ENCODE results near the gene MYF5.

MYF5 gene

DNA sequence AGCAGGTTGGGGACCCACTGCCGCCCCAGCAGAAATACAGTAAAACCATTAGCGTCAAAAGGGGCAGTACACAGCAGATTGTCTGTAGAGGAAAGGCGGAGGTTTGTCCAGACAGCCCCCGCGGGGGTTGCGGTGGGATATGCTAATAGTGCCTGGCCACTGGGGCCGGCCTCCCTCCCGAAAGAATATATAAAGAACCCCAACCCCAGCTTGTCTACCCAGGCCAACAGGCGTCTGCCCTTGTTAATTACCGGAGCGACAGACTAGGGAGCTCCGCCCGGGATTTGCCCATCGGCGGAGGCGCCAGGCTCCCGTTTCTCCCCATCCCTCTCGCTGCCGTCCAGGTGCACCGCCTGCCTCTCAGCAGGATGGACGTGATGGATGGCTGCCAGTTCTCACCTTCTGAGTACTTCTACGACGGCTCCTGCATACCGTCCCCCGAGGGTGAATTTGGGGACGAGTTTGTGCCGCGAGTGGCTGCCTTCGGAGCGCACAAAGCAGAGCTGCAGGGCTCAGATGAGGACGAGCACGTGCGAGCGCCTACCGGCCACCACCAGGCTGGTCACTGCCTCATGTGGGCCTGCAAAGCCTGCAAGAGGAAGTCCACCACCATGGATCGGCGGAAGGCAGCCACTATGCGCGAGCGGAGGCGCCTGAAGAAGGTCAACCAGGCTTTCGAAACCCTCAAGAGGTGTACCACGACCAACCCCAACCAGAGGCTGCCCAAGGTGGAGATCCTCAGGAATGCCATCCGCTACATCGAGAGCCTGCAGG, at the start of gene MYF5:
Gene MYF5, plus strand, starts transcription at position 217 of the 774 bp plus-strand sequence. Its CDS starts 152 bp downstream, at position 369.
- H3K4me1 ChIP-seq (ENCODE audit: control insufficient read depth, insufficient read depth, low read length), result no peaks in the 10 kb centered on the region
- POLR2A ChIA-PET, result no interaction called here
- no peak within 1 kb of the TSS for H3K27ac ChIP-seq (ENCODE audit: extremely low read depth, low read depth, low read length)
- no peaks in the 10 kb centered on the region for H3K36me3 ChIP-seq (ENCODE audit: control insufficient read depth in 2 of 2, insufficient read depth in 1 of 2, low read length in 2 of 2)
- TF ChIP-seq, protein P1, sequence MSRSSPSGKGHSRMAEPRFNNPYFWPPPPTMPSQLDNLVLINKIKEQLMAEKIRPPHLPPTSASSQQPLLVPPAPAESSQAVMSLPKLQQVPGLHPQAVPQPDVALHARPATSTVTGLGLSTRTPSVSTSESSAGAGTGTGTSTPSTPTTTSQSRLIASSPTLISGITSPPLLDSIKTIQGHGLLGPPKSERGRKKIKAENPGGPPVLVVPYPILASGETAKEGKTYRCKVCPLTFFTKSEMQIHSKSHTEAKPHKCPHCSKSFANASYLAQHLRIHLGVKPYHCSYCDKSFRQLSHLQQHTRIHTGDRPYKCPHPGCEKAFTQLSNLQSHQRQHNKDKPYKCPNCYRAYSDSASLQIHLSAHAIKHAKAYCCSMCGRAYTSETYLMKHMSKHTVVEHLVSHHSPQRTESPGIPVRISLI (tag by site-specific recombination; IDR thresholded peaks at IDR 0.05), result no peak
- TF ChIP-seq ZNF529 (tag by site-specific recombination; IDR thresholded peaks at IDR 0.05; ENCODE audit: insufficient replicate concordance) (no peak), ZSCAN30 (tag by site-specific recombination; IDR thresholded peaks at IDR 0.05) (no peak), ZNF624 (tag by site-specific recombination; IDR thresholded peaks at IDR 0.05) (no peak), ZNF585B (tag by site-specific recombination; IDR thresholded peaks at IDR 0.05) (no peak), SP2 (tag by site-specific recombination; IDR thresholded peaks at IDR 0.05) (no peak), ZNF394 (tag by site-specific recombination; IDR thresholded peaks at IDR 0.05; ENCODE audit: borderline replicate concordance) (no peak), ZSCAN23 (tag by site-specific recombination; IDR thresholded peaks at IDR 0.05) (no peak), KLF16 (tag by site-specific recombination; IDR thresholded peaks at IDR 0.05) (no peak), ZNF211 (tag by site-specific recombination; IDR thresholded peaks at IDR 0.05; ENCODE audit: low read depth) (no peak), ZNF138 (tag by site-specific recombination; IDR thresholded peaks at IDR 0.05; ENCODE audit: borderline replicate concordance) (no peak)
- TF ChIP-seq, protein P2, sequence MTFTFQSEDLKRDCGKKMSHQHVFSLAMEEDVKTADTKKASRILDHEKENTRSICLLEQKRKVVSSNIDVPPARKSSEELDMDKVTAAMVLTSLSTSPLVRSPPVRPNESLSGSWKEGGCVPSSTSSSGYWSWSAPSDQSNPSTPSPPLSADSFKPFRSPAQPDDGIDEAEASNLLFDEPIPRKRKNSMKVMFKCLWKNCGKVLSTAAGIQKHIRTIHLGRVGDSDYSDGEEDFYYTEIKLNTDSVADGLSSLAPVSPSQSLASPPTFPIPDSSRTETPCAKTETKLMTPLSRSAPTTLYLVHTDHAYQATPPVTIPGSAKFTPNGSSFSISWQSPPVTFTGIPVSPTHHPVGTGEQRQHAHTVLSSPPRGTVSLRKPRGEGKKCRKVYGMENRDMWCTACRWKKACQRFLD (tag by site-specific recombination; IDR thresholded peaks at IDR 0.05), result no peak
- TF ChIP-seq, protein P3, sequence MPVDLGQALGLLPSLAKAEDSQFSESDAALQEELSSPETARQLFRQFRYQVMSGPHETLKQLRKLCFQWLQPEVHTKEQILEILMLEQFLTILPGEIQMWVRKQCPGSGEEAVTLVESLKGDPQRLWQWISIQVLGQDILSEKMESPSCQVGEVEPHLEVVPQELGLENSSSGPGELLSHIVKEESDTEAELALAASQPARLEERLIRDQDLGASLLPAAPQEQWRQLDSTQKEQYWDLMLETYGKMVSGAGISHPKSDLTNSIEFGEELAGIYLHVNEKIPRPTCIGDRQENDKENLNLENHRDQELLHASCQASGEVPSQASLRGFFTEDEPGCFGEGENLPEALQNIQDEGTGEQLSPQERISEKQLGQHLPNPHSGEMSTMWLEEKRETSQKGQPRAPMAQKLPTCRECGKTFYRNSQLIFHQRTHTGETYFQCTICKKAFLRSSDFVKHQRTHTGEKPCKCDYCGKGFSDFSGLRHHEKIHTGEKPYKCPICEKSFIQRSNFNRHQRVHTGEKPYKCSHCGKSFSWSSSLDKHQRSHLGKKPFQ (tag by site-specific recombination; IDR thresholded peaks at IDR 0.05), result no peak
- no peaks in the 10 kb centered on the region for H3K9me3 ChIP-seq (ENCODE audit: control insufficient read depth, insufficient read depth, low read depth, low read length)
- CTCF ChIA-PET, result no interaction called here
- no peak within 1 kb of the TSS for H3K4me3 ChIP-seq (ENCODE audit: low read depth, low read length)

DNA sequence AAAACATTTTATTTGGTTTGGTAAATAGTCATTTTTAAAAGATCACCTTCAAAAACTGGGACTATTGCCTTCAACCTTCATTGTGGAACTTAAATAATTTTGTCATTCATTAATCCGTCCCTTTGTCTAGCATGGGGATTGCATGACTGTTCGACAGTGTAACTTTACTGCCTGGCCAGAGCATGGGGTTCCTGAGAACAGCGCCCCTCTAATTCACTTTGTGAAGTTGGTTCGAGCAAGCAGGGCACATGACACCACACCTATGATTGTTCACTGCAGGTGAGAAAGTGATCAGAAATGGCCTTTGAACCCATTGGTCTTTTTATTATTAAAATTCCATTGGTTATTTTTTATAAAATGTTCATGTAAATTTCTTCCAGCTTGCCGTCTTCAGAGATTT, 46.5 kb upstream of the MYF5 start:
- no peaks in the 10 kb centered on the region for H3K36me3 ChIP-seq (ENCODE audit: control insufficient read depth in 2 of 2, insufficient read depth in 1 of 2, low read length in 2 of 2)
- POLR2A ChIA-PET, result no interaction called here
- H3K4me3 ChIP-seq (ENCODE audit: low read depth, low read length), result no peak overlapping the region
- H3K9me3 ChIP-seq (ENCODE audit: control insufficient read depth, insufficient read depth, low read depth, low read length), result no peaks in the 10 kb centered on the region
- H3K27ac ChIP-seq (ENCODE audit: extremely low read depth, low read depth, low read length), result no peak overlapping the region
- no peaks in the 10 kb centered on the region for H3K4me1 ChIP-seq (ENCODE audit: control insufficient read depth, insufficient read depth, low read length)
- CTCF ChIA-PET, result interaction anchor here (1.0 kb wide), 1 partner anchor 41 kb away, joined by 3 read pairs; no protein-coding TSS in a partner anchor
- TF ChIP-seq, protein P4, sequence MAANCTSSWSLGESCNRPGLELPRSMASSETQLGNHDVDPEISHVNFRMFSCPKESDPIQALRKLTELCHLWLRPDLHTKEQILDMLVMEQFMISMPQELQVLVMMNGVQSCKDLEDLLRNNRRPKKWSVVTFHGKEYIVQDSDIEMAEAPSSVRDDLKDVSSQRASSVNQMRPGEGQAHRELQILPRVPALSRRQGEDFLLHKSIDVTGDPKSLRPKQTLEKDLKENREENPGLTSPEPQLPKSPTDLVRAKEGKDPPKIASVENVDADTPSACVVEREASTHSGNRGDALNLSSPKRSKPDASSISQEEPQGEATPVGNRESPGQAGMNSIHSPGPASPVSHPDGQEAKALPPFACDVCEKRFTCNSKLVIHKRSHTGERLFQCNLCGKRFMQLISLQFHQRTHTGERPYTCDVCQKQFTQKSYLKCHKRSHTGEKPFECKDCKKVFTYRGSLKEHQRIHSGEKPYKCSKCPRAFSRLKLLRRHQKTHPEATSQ (tag by site-specific recombination; IDR thresholded peaks at IDR 0.05), result no peak
- no peak for TF ChIP-seq ZNF777 (tag by site-specific recombination; IDR thresholded peaks at IDR 0.05; ENCODE audit: borderline replicate concordance)
- no peak for TF ChIP-seq ZBTB48 (tag by site-specific recombination; IDR thresholded peaks at IDR 0.05)
- no peak for TF ChIP-seq ZNF677 (tag by site-specific recombination; IDR thresholded peaks at IDR 0.05)
- TF ChIP-seq, protein P5, sequence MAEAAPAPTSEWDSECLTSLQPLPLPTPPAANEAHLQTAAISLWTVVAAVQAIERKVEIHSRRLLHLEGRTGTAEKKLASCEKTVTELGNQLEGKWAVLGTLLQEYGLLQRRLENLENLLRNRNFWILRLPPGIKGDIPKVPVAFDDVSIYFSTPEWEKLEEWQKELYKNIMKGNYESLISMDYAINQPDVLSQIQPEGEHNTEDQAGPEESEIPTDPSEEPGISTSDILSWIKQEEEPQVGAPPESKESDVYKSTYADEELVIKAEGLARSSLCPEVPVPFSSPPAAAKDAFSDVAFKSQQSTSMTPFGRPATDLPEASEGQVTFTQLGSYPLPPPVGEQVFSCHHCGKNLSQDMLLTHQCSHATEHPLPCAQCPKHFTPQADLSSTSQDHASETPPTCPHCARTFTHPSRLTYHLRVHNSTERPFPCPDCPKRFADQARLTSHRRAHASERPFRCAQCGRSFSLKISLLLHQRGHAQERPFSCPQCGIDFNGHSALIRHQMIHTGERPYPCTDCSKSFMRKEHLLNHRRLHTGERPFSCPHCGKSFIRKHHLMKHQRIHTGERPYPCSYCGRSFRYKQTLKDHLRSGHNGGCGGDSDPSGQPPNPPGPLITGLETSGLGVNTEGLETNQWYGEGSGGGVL (tag by site-specific recombination; IDR thresholded peaks at IDR 0.05), result no peak
- no peak for TF ChIP-seq SETDB1 (IDR thresholded peaks at IDR 0.05; ENCODE audit: insufficient read length, low read length)
- no peak for TF ChIP-seq GFI1B (tag by site-specific recombination; IDR thresholded peaks at IDR 0.05)
- no peak for TF ChIP-seq ZNF175 (tag by site-specific recombination; IDR thresholded peaks at IDR 0.05)
- TF ChIP-seq ZNF266 (tag by site-specific recombination; IDR thresholded peaks at IDR 0.05; ENCODE audit: low read depth), result no peak
- TF ChIP-seq, protein P6, sequence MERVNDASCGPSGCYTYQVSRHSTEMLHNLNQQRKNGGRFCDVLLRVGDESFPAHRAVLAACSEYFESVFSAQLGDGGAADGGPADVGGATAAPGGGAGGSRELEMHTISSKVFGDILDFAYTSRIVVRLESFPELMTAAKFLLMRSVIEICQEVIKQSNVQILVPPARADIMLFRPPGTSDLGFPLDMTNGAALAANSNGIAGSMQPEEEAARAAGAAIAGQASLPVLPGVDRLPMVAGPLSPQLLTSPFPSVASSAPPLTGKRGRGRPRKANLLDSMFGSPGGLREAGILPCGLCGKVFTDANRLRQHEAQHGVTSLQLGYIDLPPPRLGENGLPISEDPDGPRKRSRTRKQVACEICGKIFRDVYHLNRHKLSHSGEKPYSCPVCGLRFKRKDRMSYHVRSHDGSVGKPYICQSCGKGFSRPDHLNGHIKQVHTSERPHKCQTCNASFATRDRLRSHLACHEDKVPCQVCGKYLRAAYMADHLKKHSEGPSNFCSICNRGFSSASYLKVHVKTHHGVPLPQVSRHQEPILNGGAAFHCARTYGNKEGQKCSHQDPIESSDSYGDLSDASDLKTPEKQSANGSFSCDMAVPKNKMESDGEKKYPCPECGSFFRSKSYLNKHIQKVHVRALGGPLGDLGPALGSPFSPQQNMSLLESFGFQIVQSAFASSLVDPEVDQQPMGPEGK (tag by site-specific recombination; IDR thresholded peaks at IDR 0.05), result no peak
- no peak for TF ChIP-seq ZNF248 (tag by site-specific recombination; IDR thresholded peaks at IDR 0.05)
- TF ChIP-seq ZNF571 (tag by site-specific recombination; IDR thresholded peaks at IDR 0.05), result no peak
- TF ChIP-seq ZFP37 (tag by site-specific recombination; IDR thresholded peaks at IDR 0.05), result no peak
